Stomach (tissue), 9 donors: ENCODE data around the gene TNS1. TPM values are rescaled to one million over a fixed set of nuclear protein-coding genes. Genes with fewer than 3 reads are reported as not detected.
A peak's percentile ranks its signal among the peaks of the same experiment; 100 is the strongest.

Source experiments
- DNase-seq, 2 donors: peaks; one replicate each; pipeline versions ENCODE4 v3.0.0 to v3.0.0-alpha.2; 2013 to 2019
- H3K27ac ChIP-seq, 5 donors: fragments of 200-600 bp in 4 of 5; sonication (generic) in 4 of 5; one replicate each; pipeline ENCODE4 v1.5.1; 2013 to 2019; ENCODE audit warnings: mild to moderate bottlenecking in 1 of 5, moderate library complexity in 1 of 5
- H3K27me3 ChIP-seq, 3 donors: fragments of 200-600 bp; sonication (generic); one replicate each; pipeline ENCODE4 v1.5.1; 2017 to 2019; ENCODE audit warnings: mixed run types in 1 of 3
- H3K36me3 ChIP-seq, 4 donors: fragments of 200-600 bp; sonication (generic); 1 replicate in 3 of 4; 2 replicates in 1 of 4; pipeline ENCODE4 v1.5.1; 2016 to 2019
- H3K4me1 ChIP-seq, 4 donors: fragments of 200-600 bp; sonication (generic); one replicate each; pipeline ENCODE4 v1.5.1; 2016 to 2019
- H3K4me3 ChIP-seq, 4 donors: fragments of 200-600 bp; sonication (generic) in 3 of 4; one replicate each; pipeline ENCODE4 v1.5.1; 2016 to 2019; ENCODE audit warnings: mild to moderate bottlenecking in 1 of 4
- H3K9me3 ChIP-seq, 4 donors: fragments of 200-600 bp; sonication (generic); one replicate each; pipeline ENCODE4 v1.5.1; 2016 to 2019
- EP300 ChIP-seq: sonication (generic); formaldehyde crosslinking; IDR thresholded peaks from one replicate; pipeline ENCODE4 v1.6.1; 2017; ENCODE audit warnings: antibody characterized with exemption
- POLR2A ChIP-seq, 4 donors: fragments of 450-650 bp; IDR thresholded peaks; one replicate each; pipeline ENCODE4 v1.6.1; 2016; ENCODE audit warnings: antibody characterized with exemption in 4 of 4, control low read depth in 2 of 4, mild to moderate bottlenecking in 1 of 4, moderate library complexity in 1 of 4
- POLR2AphosphoS5 ChIP-seq, 3 donors: sonication (generic); formaldehyde crosslinking; IDR thresholded peaks; one replicate each; pipeline ENCODE4 v1.6.1; 2016; ENCODE audit warnings: antibody characterized with exemption in 3 of 3
- WGBS, 5 donors: extraction: QIAGEN DNeasy Blood & Tissue Kit in 3 of 5; methylation state at CpG; one replicate each; pipeline versions ENCODE4 v1.1.5 to v1.1.7; 2013 to 2018; 5-methylcytosine and 5-hydroxymethylcytosine counted together
- intact Hi-C: fragments of 100-400 bp; cut with DNase I; formaldehyde crosslinking; loops from one replicate; pipeline ENCODE4 v1.15.1; 2023; ENCODE audit warnings: low total_unique reads
- polyA plus RNA-seq, 3 donors: library from polyadenylated mRNA; stranded (reverse); fragments of 200-250 nt; gene quantifications; one replicate each; pipeline ENCODE4 v1.2.3, GENCODE V29; 2013
- total RNA-seq, 5 donors: library from RNA; depleted of rRNA; stranded (reverse); fragments of >200 nt; gene quantifications; one replicate each; pipeline versions ENCODE4 v1.1.0 to v1.2.3, GENCODE V29; 2014 to 2016
- TF ChIP-seq, protein P1 (sequence below), 7 experiments: fragments of 450-650 bp in 4 of 7; fragments of 200-600 bp in 3 of 7; sonication (generic) in 3 of 7; IDR thresholded peaks; one replicate each; pipeline ENCODE4 v1.5.1; 2016 to 2019; ENCODE audit warnings: antibody characterized with exemption in 7 of 7, control low read depth in 2 of 7, mild to moderate bottlenecking in 1 of 7
- donor health status: healthy with polysubstance abuse.
- donor health status: Bipolar disorder and iron deficiency.
- donor health status: healthy.

Gene TNS1
- total and polyA plus RNA-seq, 8 donors = 18.5 to 682 (median 160) TPM

DNA sequence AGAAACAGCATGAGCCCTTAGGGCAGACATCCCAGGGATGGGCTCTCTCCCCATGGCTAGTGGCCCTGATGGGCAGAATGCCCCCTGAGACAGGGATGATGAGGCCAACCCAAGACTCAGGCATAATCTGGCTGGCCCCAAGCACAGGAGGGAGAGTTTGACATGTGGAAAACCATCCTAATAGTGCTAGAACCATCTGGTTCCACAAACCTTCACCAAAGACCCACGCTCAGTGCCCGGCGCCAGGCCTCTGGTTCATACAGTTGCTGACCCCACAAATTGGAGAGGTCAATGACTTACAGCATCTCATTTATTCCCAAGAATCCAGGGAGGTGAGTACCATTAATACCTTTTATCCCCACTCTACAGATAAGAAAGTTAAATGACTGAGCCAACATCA, 95.5 kb downstream of the TNS1 start:
- H3K9me3 ChIP-seq = no peaks in the 10 kb centered on the region
- no peak for DNase-seq
- TF ChIP-seq EP300 (no peak), POLR2AphosphoS5 (IDR thresholded peaks at IDR 0.05) (no peak), POLR2A (IDR thresholded peaks at IDR 0.05) (no peak)
- TF ChIP-seq, protein P1, sequence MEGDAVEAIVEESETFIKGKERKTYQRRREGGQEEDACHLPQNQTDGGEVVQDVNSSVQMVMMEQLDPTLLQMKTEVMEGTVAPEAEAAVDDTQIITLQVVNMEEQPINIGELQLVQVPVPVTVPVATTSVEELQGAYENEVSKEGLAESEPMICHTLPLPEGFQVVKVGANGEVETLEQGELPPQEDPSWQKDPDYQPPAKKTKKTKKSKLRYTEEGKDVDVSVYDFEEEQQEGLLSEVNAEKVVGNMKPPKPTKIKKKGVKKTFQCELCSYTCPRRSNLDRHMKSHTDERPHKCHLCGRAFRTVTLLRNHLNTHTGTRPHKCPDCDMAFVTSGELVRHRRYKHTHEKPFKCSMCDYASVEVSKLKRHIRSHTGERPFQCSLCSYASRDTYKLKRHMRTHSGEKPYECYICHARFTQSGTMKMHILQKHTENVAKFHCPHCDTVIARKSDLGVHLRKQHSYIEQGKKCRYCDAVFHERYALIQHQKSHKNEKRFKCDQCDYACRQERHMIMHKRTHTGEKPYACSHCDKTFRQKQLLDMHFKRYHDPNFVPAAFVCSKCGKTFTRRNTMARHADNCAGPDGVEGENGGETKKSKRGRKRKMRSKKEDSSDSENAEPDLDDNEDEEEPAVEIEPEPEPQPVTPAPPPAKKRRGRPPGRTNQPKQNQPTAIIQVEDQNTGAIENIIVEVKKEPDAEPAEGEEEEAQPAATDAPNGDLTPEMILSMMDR (IDR thresholded peaks at IDR 0.05) = no peak
- intact Hi-C loops = no loop called here
- no peak overlapping the region for H3K4me3 ChIP-seq
- H3K27ac ChIP-seq = peak overlapping the region in 4 of 5 donors; percentile 88 to 92 (median 92)
- peaks cover 77 to 100% (median 91%) of the 10 kb centered on the region in 4 donors for H3K4me1 ChIP-seq
- peaks cover 0 to 12% (median 7%) of the 10 kb centered on the region in 4 donors for H3K36me3 ChIP-seq
- WGBS, 5 donors = 86 to 98% (median 90%) methylated on average over 1 to 3 of the region's 3 CpGs
- no peaks in the 10 kb centered on the region for H3K27me3 ChIP-seq

DNA sequence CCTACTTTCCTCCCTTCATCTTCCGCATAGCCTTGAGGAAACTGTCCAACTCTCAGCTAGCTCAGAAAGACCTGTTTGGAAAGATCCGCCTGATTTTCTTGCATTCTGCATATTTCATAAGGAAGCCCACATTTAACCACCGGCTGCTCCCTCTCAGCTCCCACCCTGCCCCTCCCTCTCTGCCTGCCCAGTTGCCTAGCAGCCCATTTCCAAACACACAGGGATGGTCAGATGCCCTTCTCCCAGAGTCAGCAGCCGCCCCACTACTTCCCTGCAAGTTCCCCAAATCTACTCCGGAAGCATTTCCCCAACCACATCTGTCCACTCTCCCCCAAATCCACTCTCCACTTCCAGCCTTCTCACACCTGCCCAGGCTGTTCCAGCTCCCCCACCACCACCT, 96.0 kb downstream of the TNS1 start:
- Histone ChIP-seq H3K27ac (peak overlapping the region in 4 of 5 donors; percentile 88 to 92 (median 92)), H3K4me3 (no peak overlapping the region), H3K4me1 (peaks cover 77 to 100% (median 91%) of the 10 kb centered on the region in 4 donors), H3K9me3 (no peaks in the 10 kb centered on the region), H3K27me3 (no peaks in the 10 kb centered on the region), H3K36me3 (peaks cover 0 to 12% (median 7%) of the 10 kb centered on the region in 4 donors)
- peak in 1 of 2 donors; percentile 50 for DNase-seq
- 30 to 80% (median 55%) methylated on average over 5 of the region's 5 CpGs for WGBS, 5 donors
- intact Hi-C loops = no loop called here
- TF ChIP-seq POLR2A (IDR thresholded peaks at IDR 0.05) = no peak
- TF ChIP-seq POLR2AphosphoS5 (IDR thresholded peaks at IDR 0.05) = no peak
- TF ChIP-seq, protein P1 (IDR thresholded peaks at IDR 0.05) = no peak
- no peak for TF ChIP-seq EP300

GRCh38 chr2:217905896-217906295, 96.9 kb downstream of the TNS1 start:
- Histone ChIP-seq H3K4me3 (no peak overlapping the region), H3K9me3 (no peaks in the 10 kb centered on the region), H3K27ac (peak overlapping the region in 4 of 5 donors; percentile 88 to 92 (median 92)), H3K27me3 (no peaks in the 10 kb centered on the region), H3K4me1 (peaks cover 77 to 100% (median 91%) of the 10 kb centered on the region in 4 donors), H3K36me3 (peaks cover 0 to 12% (median 8%) of the 10 kb centered on the region in 4 donors)
- no peak for DNase-seq
- no peak for TF ChIP-seq EP300
- TF ChIP-seq POLR2AphosphoS5 (IDR thresholded peaks at IDR 0.05) = no peak
- no peak for TF ChIP-seq POLR2A (IDR thresholded peaks at IDR 0.05)
- TF ChIP-seq, protein P1 (IDR thresholded peaks at IDR 0.05) = no peak
- 67 to 89% (median 79%) methylated on average over 9 of the region's 9 CpGs for WGBS, 5 donors
- intact Hi-C loops = no loop called here

GRCh38 chr2:217905395-217905794, 97.4 kb downstream of the TNS1 start:
- Histone ChIP-seq H3K4me3 (peak overlapping the region in 1 of 4 donors; percentile 5), H3K27ac (peak overlapping the region in 4 of 5 donors; percentile 88 to 92 (median 92))
- DNase-seq = no peak

More at GRCh38 chr2:217905395-217905794, 97.4 kb downstream of the TNS1 start:
- intact Hi-C loops = no loop called here
- TF ChIP-seq POLR2A (IDR thresholded peaks at IDR 0.05) (no peak), EP300 (no peak), POLR2AphosphoS5 (IDR thresholded peaks at IDR 0.05) (no peak)
- TF ChIP-seq, protein P1 (IDR thresholded peaks at IDR 0.05) = no peak
- no peaks in the 10 kb centered on the region for H3K27me3 ChIP-seq
- 35 to 52% (median 41%) methylated on average over 9 to 10 of the region's 10 CpGs for WGBS, 5 donors
- no peaks in the 10 kb centered on the region for H3K9me3 ChIP-seq
- H3K4me1 ChIP-seq = peaks cover 75 to 100% (median 91%) of the 10 kb centered on the region in 4 donors
- H3K36me3 ChIP-seq = peaks cover 0 to 15% (median 8%) of the 10 kb centered on the region in 4 donors
